GM12865 (cell line): ENCODE data around the gene KIF13A.

Experiments
- DNase-seq: peaks from one replicate; pipeline ENCODE4 v3.0.0; 2010; ENCODE audit warnings: low read depth
- H3K4me3 ChIP-seq: 2 replicates; pipeline ENCODE4 v1.5.1; 2011; ENCODE audit warnings: mild to moderate bottlenecking, low read depth, low read length, control low read depth
- TF ChIP-seq, protein P1 (sequence below): IDR thresholded peaks from 2 replicates; pipeline ENCODE4 v1.5.1; 2011; ENCODE audit warnings: low read length, control low read depth, low read depth, inconsistent platforms; ENCODE audit not compliant: insufficient read depth; ENCODE audit errors: missing control alignments

KIF13A gene

DNA sequence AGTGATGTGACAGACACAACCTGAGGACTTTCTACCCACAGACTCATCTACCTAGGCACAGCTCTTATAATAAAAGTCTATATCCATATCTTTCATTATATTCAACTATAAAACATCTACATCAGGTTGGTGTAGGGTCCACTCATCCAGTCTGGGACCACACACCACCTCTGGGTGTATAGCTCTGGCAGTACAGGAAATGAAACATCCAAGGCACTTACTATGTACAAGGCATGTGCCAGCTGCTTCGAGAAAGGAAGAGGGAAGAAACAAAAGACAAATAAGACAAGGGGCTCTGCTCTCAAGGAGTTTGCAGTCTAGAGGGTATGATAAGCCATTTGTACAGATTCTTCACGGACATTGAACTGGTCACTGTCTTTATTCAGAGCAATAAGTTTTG, 18.6 kb downstream of the KIF13A start:
- TF ChIP-seq, protein P1, sequence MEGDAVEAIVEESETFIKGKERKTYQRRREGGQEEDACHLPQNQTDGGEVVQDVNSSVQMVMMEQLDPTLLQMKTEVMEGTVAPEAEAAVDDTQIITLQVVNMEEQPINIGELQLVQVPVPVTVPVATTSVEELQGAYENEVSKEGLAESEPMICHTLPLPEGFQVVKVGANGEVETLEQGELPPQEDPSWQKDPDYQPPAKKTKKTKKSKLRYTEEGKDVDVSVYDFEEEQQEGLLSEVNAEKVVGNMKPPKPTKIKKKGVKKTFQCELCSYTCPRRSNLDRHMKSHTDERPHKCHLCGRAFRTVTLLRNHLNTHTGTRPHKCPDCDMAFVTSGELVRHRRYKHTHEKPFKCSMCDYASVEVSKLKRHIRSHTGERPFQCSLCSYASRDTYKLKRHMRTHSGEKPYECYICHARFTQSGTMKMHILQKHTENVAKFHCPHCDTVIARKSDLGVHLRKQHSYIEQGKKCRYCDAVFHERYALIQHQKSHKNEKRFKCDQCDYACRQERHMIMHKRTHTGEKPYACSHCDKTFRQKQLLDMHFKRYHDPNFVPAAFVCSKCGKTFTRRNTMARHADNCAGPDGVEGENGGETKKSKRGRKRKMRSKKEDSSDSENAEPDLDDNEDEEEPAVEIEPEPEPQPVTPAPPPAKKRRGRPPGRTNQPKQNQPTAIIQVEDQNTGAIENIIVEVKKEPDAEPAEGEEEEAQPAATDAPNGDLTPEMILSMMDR: no peak
- H3K4me3 ChIP-seq: no peak overlapping the region
- DNase-seq: no peak

DNA sequence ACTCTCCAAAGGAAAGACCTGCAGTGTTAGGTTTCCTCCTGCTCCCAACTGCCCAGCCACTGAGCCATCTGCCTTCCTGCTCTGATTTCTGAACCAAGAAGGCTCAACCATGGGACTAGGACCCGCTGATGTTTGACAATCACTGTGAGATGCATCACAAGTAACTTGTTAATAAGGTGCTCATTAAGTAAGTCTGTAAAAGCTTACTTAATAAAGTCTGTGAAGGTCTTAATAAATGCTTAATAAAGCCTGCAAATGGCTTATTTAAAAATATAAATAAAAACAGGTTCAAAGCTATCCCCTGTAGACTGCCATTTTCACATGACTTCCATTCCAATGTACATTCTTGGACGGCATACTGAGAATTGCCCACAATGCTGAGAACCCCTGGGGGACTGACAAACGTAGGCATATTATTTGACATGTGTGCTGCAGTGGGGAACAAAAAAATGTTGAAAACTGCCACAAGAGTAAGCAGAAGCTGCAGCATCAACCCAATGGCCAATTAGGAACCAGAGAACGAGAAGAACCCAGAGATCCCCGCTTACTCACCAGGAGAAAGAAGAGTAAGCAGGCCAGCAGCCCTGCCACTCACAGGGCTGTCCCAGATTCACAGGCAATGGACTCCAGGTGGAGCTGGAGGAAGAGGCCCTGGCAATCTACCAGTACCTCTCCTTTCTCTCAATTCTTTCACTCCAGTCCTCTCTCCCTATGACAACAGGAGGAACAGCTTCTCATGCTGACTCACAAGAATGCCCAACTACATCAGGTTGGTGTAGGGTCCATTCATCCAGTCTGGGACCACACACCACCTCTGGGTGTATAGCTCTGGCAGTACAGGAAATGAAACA, 19.5 kb downstream of the KIF13A start:
- TF ChIP-seq, protein P1: no peak
- DNase-seq: no peak
- no peak overlapping the region for H3K4me3 ChIP-seq

DNA sequence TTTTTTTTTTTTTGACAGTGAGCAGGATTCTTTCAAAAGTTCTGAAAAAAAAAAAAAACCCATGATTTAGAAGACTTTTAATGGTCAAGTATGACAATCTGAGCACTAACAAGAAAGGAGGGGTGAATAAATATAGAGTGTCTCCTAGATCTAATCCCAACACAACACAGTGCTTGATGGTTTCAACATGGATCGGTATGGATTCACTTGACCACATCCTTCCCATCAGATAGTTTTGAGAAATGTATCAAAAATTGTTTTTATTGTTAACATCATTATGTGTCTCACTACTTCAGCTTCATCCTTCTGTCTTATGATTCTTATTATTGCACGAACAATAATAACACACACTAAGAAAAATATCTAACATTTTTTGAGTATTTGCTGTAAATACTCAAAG, 21.0 kb downstream of the KIF13A start:
- TF ChIP-seq, protein P1: no peak
- DNase-seq: no peak
- no peak overlapping the region for H3K4me3 ChIP-seq

DNA sequence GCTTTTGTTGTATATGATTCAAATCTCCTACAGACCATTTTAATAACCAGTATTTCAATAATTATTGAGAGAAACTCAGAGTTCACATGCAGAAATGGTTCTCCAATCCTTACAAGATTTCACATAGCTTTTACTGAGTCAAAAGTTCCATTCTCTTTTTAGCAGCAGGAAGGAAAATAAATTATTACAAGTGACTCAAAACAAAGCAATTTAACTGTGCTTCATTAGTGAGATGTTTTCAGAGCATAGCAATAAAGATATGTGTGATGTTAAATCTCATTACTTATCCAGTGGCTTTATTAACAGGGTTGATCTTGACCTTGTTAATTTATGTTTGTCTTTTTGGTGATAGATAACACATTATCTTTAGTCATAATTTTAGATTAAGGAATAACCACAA, 22.0 kb downstream of the KIF13A start:
- DNase-seq: no peak
- TF ChIP-seq, protein P1: no peak

DNA sequence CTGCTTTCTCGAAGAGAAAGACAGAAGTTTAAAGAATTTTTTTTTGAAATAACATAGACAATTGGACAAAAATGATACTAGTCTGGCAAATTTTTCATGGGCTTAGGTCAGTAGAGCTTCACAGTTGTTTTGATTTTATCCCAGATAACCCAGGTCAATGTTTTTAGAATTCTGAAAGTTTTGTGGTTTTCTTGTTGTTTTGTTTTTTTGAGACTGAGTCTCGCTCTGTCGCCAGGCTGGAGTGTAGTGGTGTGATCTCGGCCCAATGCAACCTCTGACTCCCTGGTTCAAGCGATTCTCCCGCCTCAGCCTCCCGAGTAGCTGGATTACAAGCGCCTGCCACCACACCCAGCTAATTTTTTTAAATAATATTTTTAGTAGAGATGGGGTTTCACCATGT, 22.8 kb downstream of the KIF13A start:
- no peak overlapping the region for H3K4me3 ChIP-seq
- DNase-seq: no peak
- TF ChIP-seq, protein P1: no peak

More for the DNA sequence above, 22.0 kb downstream of the KIF13A start:
- no peak overlapping the region for H3K4me3 ChIP-seq

DNA sequence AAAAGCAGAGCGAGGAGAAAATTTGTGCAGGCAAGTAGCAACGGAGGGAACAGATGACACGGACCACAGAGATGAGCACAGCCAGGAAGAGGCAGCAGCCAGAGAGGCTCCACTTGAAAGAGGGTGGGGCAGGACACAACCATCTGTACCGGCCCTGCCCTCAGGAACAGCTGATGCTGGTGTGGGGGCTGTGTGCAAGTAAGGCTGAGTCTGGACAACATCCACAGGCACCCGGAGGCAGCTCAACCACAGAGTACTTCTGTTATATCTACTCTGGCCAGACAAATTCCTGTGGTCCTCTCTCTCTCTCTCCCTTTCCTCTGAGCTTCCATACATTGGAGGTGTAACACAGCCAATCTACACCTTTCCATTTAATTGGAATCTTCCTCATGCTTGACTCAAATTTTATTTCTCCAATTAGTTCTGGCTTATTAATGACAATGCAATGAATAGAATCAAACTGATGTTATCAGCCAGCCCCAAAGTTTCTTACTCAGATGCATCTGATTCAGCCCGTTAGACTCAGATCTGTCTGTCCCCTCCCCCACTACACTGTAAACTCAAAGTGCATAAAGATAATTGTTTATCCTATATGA, 24.9 kb downstream of the KIF13A start:
- DNase-seq: no peak
- TF ChIP-seq, protein P1: no peak
- no peak overlapping the region for H3K4me3 ChIP-seq
